ENCODE data around the gene DOHH. TPM values are rescaled to one million over a fixed set of nuclear protein-coding genes. Genes with fewer than 3 reads are reported as not detected.

DOHH gene
- polyA plus RNA-seq, 1 donor (not counting 4 experiments of a cell fraction or from before 2014, with no cell fraction given): 4.2 TPM

- H3K9me3 ChIP-seq (ENCODE audit: control insufficient read depth, low read depth, low read length): no peaks in the 10 kb centered on the region
- dilution Hi-C loops (cut with MboI; ENCODE audit: extremely low pct_ligation_motif_present, low sequenced_read_pairs): no loop called here
- H3K4me3 ChIP-seq (ENCODE audit: control insufficient read depth in 2 of 3, extremely low read depth in 1 of 3, insufficient read depth in 2 of 3, low read depth in 1 of 3, low read length in 3 of 3): no peak overlapping the region
- DNase-seq (ENCODE audit: low read depth, low spot score) (no peak), FAIRE-seq (no peak)
- no peaks in the 10 kb centered on the region for H3K79me2 ChIP-seq (ENCODE audit: control insufficient read depth, insufficient read depth, low read length)
- H3K36me3 ChIP-seq (ENCODE audit: control insufficient read depth in 2 of 2, extremely low read depth in 1 of 2, insufficient read depth in 2 of 2, low read length in 2 of 2): peaks cover 11 to 24% of the 10 kb centered on the region in 2 experiments
- no peak for TF ChIP-seq CTCF (optimal IDR thresholded peaks at IDR 0.05 in 1 of 3, IDR thresholded peaks at IDR 0.05 in 1 of 3, conservative IDR thresholded peaks at IDR 0.05 in 1 of 3; ENCODE audit: extremely low read depth in 1 of 3, insufficient read depth in 2 of 3, low read length in 3 of 3)
- TF ChIP-seq EZH2 (IDR thresholded peaks at IDR 0.05; ENCODE audit: low read length): no peak
- no peak overlapping the region for H3K4me2 ChIP-seq (ENCODE audit: control insufficient read depth, extremely low read depth, insufficient read depth, low read depth, low read length)
- H4K20me1 ChIP-seq (ENCODE audit: control insufficient read depth, extremely low read depth, insufficient read depth, low read length): peaks cover 2% of the 10 kb centered on the region
- H3K4me1 ChIP-seq (ENCODE audit: control insufficient read depth, extremely low read depth, insufficient read depth, low read length): no peaks in the 10 kb centered on the region
- H3K27ac ChIP-seq (ENCODE audit: control insufficient read depth, insufficient read depth, low read length): no peak overlapping the region
- H3K9ac ChIP-seq (ENCODE audit: control insufficient read depth, extremely low read depth, insufficient read depth, low read length): no peak overlapping the region
- no peaks in the 10 kb centered on the region for H3K9me1 ChIP-seq (ENCODE audit: control insufficient read depth, extremely low read depth, insufficient read depth, low read length)
- no peaks in the 10 kb centered on the region for H3K27me3 ChIP-seq (ENCODE audit: control insufficient read depth, extremely low read depth, insufficient read depth, low read length)
- H2AFZ ChIP-seq (ENCODE audit: control insufficient read depth, low read length): no peak overlapping the region
These were observed 33.2 kb upstream of the DOHH start for GRCh38 chr19:3533563-3534216.

GRCh38 chr19:3533033-3533432 lies 32.6 kb upstream of the DOHH start:
- Histone ChIP-seq H3K9me1 (ENCODE audit: control insufficient read depth, extremely low read depth, insufficient read depth, low read length) (no peaks in the 10 kb centered on the region), H3K9ac (ENCODE audit: control insufficient read depth, extremely low read depth, insufficient read depth, low read length) (no peak overlapping the region), H3K4me1 (ENCODE audit: control insufficient read depth, extremely low read depth, insufficient read depth, low read length) (no peaks in the 10 kb centered on the region), H3K4me2 (ENCODE audit: control insufficient read depth, extremely low read depth, insufficient read depth, low read depth, low read length) (no peak overlapping the region), H4K20me1 (ENCODE audit: control insufficient read depth, extremely low read depth, insufficient read depth, low read length) (peaks cover 2% of the 10 kb centered on the region), H3K9me3 (ENCODE audit: control insufficient read depth, low read depth, low read length) (no peaks in the 10 kb centered on the region), H3K36me3 (ENCODE audit: control insufficient read depth in 2 of 2, extremely low read depth in 1 of 2, insufficient read depth in 2 of 2, low read length in 2 of 2) (peaks cover 6 to 28% of the 10 kb centered on the region in 2 experiments), H2AFZ (ENCODE audit: control insufficient read depth, low read length) (no peak overlapping the region), H3K79me2 (ENCODE audit: control insufficient read depth, insufficient read depth, low read length) (no peaks in the 10 kb centered on the region), H3K27me3 (ENCODE audit: control insufficient read depth, extremely low read depth, insufficient read depth, low read length) (no peaks in the 10 kb centered on the region), H3K27ac (ENCODE audit: control insufficient read depth, insufficient read depth, low read length) (no peak overlapping the region), H3K4me3 (ENCODE audit: control insufficient read depth in 2 of 3, extremely low read depth in 1 of 3, insufficient read depth in 2 of 3, low read depth in 1 of 3, low read length in 3 of 3) (no peak overlapping the region)
- FAIRE-seq: no peak
- dilution Hi-C loops (cut with MboI; ENCODE audit: extremely low pct_ligation_motif_present, low sequenced_read_pairs): no loop called here
- TF ChIP-seq CTCF (optimal IDR thresholded peaks at IDR 0.05 in 1 of 3, IDR thresholded peaks at IDR 0.05 in 1 of 3, conservative IDR thresholded peaks at IDR 0.05 in 1 of 3; ENCODE audit: extremely low read depth in 1 of 3, insufficient read depth in 2 of 3, low read length in 3 of 3) (no peak), EZH2 (IDR thresholded peaks at IDR 0.05; ENCODE audit: low read length) (no peak)
- DNase-seq (ENCODE audit: low read depth, low spot score): no peak

Data from keratinocyte (primary cell).